Type B pancreatic cell (in vitro differentiated cells): ENCODE data around the gene PLOD3. TPM values are rescaled to one million over a fixed set of nuclear protein-coding genes. Genes with fewer than 3 reads are reported as not detected.

ENCODE experiments used
- DNase-seq: peaks from one replicate; pipeline ENCODE4 v3.0.0; 2021; ENCODE audit warnings: mixed read lengths; ENCODE audit not compliant: unreplicated experiment; ENCODE audit errors: extremely low spot score
- H3K27ac Mint-ChIP-seq: 2 replicates; pipeline ENCODE4 v1.8.0; 2021; ENCODE audit warnings: mild to moderate bottlenecking, mixed read lengths
- H3K27me3 Mint-ChIP-seq: 2 replicates; pipeline ENCODE4 v1.8.0; 2021; ENCODE audit warnings: mixed read lengths
- H3K36me3 Mint-ChIP-seq: 2 replicates; pipeline ENCODE4 v1.8.0; 2021; ENCODE audit warnings: mixed read lengths
- H3K4me1 Mint-ChIP-seq: one replicate; pipeline ENCODE4 v1.8.0; 2021; ENCODE audit warnings: mixed read lengths; ENCODE audit not compliant: unreplicated experiment
- H3K4me3 Mint-ChIP-seq: 2 replicates; pipeline ENCODE4 v1.8.0; 2021; ENCODE audit warnings: mild to moderate bottlenecking, mixed read lengths
- H3K9me3 Mint-ChIP-seq: 2 replicates; pipeline ENCODE4 v1.8.0; 2021; ENCODE audit warnings: mixed read lengths
- CTCF ChIP-seq: fragments of 200-600 bp; sonication (generic); conservative IDR thresholded peaks from 2 replicates; pipeline ENCODE4 v1.5.0; 2021; ENCODE audit warnings: antibody characterized with exemption, mild to moderate bottlenecking
- total RNA-seq: library from RNA; stranded (reverse); gene quantifications from 2 replicates; pipeline ENCODE4 v1.2.1, GENCODE V29; 2021; ENCODE audit warnings: low replicate concordance

PLOD3 gene
- total RNA-seq, 1 donor from 2014 or later: 65.7 TPM

GRCh38 chr7:101185258-101185839, 32.0 kb downstream of the PLOD3 start:
- Mint-ChIP-seq H3K27me3 (peaks cover 46% of the 10 kb centered on the region), H3K4me1 (peaks cover 8% of the 10 kb centered on the region), H3K4me3 (no peak overlapping the region), H3K27ac (no peak overlapping the region), H3K9me3 (peaks cover 8% of the 10 kb centered on the region), H3K36me3 (no peaks in the 10 kb centered on the region)
- DNase-seq: no peak
- no peak for TF ChIP-seq CTCF

GRCh38 chr7:101180130-101180755, 37.1 kb downstream of the PLOD3 start, which contains the start of gene NAT16:
Gene NAT16, minus strand, starts transcription at chr7:101180293. Its CDS starts 5,486 bp downstream, at chr7:101174807.
- Mint-ChIP-seq H3K9me3 (peaks cover 8% of the 10 kb centered on the region), H3K27ac (peak within 1 kb of the TSS; percentile 70), H3K27me3 (peaks cover 74% of the 10 kb centered on the region), H3K4me3 (peak within 1 kb of the TSS; percentile 71), H3K4me1 (peaks cover 13% of the 10 kb centered on the region), H3K36me3 (no peaks in the 10 kb centered on the region)
- TF ChIP-seq CTCF: no peak
- no peak for DNase-seq

GRCh38 chr7:101179713-101180112, 37.7 kb downstream of the PLOD3 start:
- H3K4me3 Mint-ChIP-seq: no peak overlapping the region
- peaks cover 13% of the 10 kb centered on the region for H3K4me1 Mint-ChIP-seq
- peaks cover 8% of the 10 kb centered on the region for H3K9me3 Mint-ChIP-seq
- DNase-seq: no peak
- H3K27me3 Mint-ChIP-seq: peaks cover 74% of the 10 kb centered on the region
- no peak overlapping the region for H3K27ac Mint-ChIP-seq
- H3K36me3 Mint-ChIP-seq: no peaks in the 10 kb centered on the region
- TF ChIP-seq CTCF: no peak

GRCh38 chr7:101179117-101179516, 38.3 kb downstream of the PLOD3 start:
- Mint-ChIP-seq H3K27me3 (peaks cover 76% of the 10 kb centered on the region), H3K4me3 (peak overlapping the region; percentile 71), H3K36me3 (no peaks in the 10 kb centered on the region), H3K27ac (peak overlapping the region; percentile 70), H3K4me1 (peaks cover 13% of the 10 kb centered on the region), H3K9me3 (peaks cover 8% of the 10 kb centered on the region)
- no peak for DNase-seq
- no peak for TF ChIP-seq CTCF

- no peak for DNase-seq
- no peak for TF ChIP-seq CTCF
- no peak overlapping the region for H3K27ac Mint-ChIP-seq
- H3K4me1 Mint-ChIP-seq: peaks cover 11% of the 10 kb centered on the region
- H3K36me3 Mint-ChIP-seq: no peaks in the 10 kb centered on the region
- H3K27me3 Mint-ChIP-seq: peaks cover 89% of the 10 kb centered on the region
- no peak overlapping the region for H3K4me3 Mint-ChIP-seq
- H3K9me3 Mint-ChIP-seq: peaks cover 6% of the 10 kb centered on the region
Observed at GRCh38 chr7:101177644-101178043, 39.7 kb downstream of the PLOD3 start.
